ENCODE results near the gene RSPO1. TPM values are rescaled to one million over a fixed set of nuclear protein-coding genes. Genes with fewer than 3 reads are reported as not detected.

Gene RSPO1
- polyA plus RNA-seq, 1 donor from 2014 or later: not detected

GRCh38 chr1:37599940-37600339, 34.8 kb downstream of the RSPO1 start:
- H3K36me3 ChIP-seq (ENCODE audit: insufficient read depth, low read length): no peaks in the 10 kb centered on the region
- H3K9me2 ChIP-seq (ENCODE audit: insufficient read depth, low read length): no peaks in the 10 kb centered on the region
- no peak overlapping the region for H3K27ac ChIP-seq (ENCODE audit: low read length)
- H3K4me3 ChIP-seq (ENCODE audit: low read length): no peak overlapping the region
- H4K20me1 ChIP-seq (ENCODE audit: insufficient read depth): no peaks in the 10 kb centered on the region
- H3K9ac ChIP-seq (ENCODE audit: low read length): no peak overlapping the region
- no peak overlapping the region for H3K4me2 ChIP-seq (ENCODE audit: low read length)
- no peak for TF ChIP-seq MXI1 (conservative IDR thresholded peaks at IDR 0.05; ENCODE audit: poor library complexity, severe bottlenecking)
- TF ChIP-seq TAF1 (IDR thresholded peaks at IDR 0.05; ENCODE audit: low read depth): no peak
- no peak overlapping the region for H2AFZ ChIP-seq (ENCODE audit: low read depth, low read length)
- no peaks in the 10 kb centered on the region for H3K9me3 ChIP-seq (ENCODE audit: low read length)
- H3K27me3 ChIP-seq (ENCODE audit: insufficient read depth, low read depth, low read length): no peaks in the 10 kb centered on the region
- no peaks in the 10 kb centered on the region for H3F3A ChIP-seq (ENCODE audit: insufficient read depth, low read length, poor library complexity, severe bottlenecking)
- H3K79me2 ChIP-seq (replicated peaks; ENCODE audit: insufficient read depth, low read length): peaks cover 7% of the 10 kb centered on the region

GRCh38 chr1:37596182-37596667, 38.5 kb downstream of the RSPO1 start:
- no peaks in the 10 kb centered on the region for H3K27me3 ChIP-seq (ENCODE audit: insufficient read depth, low read depth, low read length)
- peak overlapping the region; percentile 90 for H2AFZ ChIP-seq (ENCODE audit: low read depth, low read length)
- peak overlapping the region; percentile 44 for H3K27ac ChIP-seq (ENCODE audit: low read length)

More at GRCh38 chr1:37596182-37596667, 38.5 kb downstream of the RSPO1 start:
- H3K36me3 ChIP-seq (ENCODE audit: insufficient read depth, low read length): no peaks in the 10 kb centered on the region
- no peaks in the 10 kb centered on the region for H3K9me3 ChIP-seq (ENCODE audit: low read length)
- H3K9ac ChIP-seq (ENCODE audit: low read length): peak overlapping the region; percentile 62
- no peaks in the 10 kb centered on the region for H3F3A ChIP-seq (ENCODE audit: insufficient read depth, low read length, poor library complexity, severe bottlenecking)
- peak overlapping the region; percentile 90 for H3K4me2 ChIP-seq (ENCODE audit: low read length)
- peaks cover 25% of the 10 kb centered on the region for H3K79me2 ChIP-seq (replicated peaks; ENCODE audit: insufficient read depth, low read length)
- TF ChIP-seq EP300 (conservative IDR thresholded peaks at IDR 0.05; ENCODE audit: poor library complexity, severe bottlenecking) (no peak), EZH2 (IDR thresholded peaks at IDR 0.05; ENCODE audit: borderline replicate concordance, insufficient read depth, low read length, poor library complexity, severe bottlenecking) (no peak), SMC3 (conservative IDR thresholded peaks at IDR 0.05; ENCODE audit: poor library complexity) (no peak), CTCF (IDR thresholded peaks at IDR 0.05; ENCODE audit: poor library complexity, severe bottlenecking) (peak; percentile 2), REST (IDR thresholded peaks at IDR 0.05; ENCODE audit: borderline replicate concordance) (no peak), TAF1 (IDR thresholded peaks at IDR 0.05; ENCODE audit: low read depth) (no peak), POLR2AphosphoS5 (IDR thresholded peaks at IDR 0.05) (no peak), MXI1 (conservative IDR thresholded peaks at IDR 0.05; ENCODE audit: poor library complexity, severe bottlenecking) (no peak), RAD21 (conservative IDR thresholded peaks at IDR 0.05) (no peak)
- no peaks in the 10 kb centered on the region for H3K9me2 ChIP-seq (ENCODE audit: insufficient read depth, low read length)
- no peaks in the 10 kb centered on the region for H4K20me1 ChIP-seq (ENCODE audit: insufficient read depth)
- H3K4me3 ChIP-seq (ENCODE audit: low read length): peak overlapping the region; percentile 76

Data from neural cell (in vitro differentiated cells).